Occipital lobe (tissue), 2 donors: ENCODE data around the gene CLTA. TPM values are rescaled to one million over a fixed set of nuclear protein-coding genes. Genes with fewer than 3 reads are reported as not detected.

Source experiments
- DNase-seq: peaks from one replicate; lab custom pipeline; 2025; lab: John Stamatoyannopoulos, UW
- total RNA-seq: library from RNA; depleted of rRNA; stranded (reverse); fragments of >200 nt; gene quantifications from one replicate; pipeline ENCODE4 v1.2.3, GENCODE V29; 2014

CLTA gene
- total RNA-seq, 1 donor from 2014 or later = 116 TPM

DNA sequence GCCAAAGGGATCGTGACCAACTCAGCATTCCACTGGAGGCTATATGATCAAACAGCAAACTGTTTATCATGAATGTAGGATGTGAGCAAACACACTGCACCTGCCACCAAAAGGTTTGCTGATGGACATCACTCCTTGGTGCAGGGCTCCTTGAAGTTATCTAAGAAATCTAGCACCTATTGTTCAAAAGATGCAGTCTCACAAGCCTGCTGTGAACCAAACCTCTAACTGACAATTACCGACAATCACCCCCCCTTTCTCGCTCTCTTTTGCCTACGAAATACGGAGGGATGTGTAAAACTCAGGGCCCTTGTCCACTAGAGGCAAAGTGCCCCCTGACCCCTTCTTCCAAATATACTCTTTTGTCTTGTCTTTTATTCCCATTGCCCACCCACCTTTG is 2.5 kb upstream of the CLTA start:
- no peak for DNase-seq

DNA sequence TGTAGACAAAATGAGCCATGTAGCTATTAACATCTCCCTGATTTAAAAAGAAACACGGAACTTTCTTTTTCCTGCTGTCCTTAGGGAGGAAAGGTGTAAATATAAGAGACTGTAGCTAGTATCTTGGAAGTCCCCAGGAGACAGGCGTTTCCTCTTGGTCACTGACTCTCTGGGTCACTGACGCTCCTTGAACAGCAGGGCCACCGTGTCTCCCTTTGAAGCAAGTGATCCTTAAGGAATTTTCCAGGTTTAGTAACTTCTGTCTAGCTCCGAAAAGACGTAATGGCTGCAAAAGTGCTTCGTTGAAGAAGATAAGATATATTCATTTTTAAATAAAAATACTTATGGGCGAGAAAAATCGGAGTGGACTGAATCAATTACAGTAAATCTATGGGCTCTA is 745 bp upstream of the CLTA start:
- no peak for DNase-seq

GRCh38 chr9:36191290-36191645 is 547 bp downstream of the CLTA start:
- no peak for DNase-seq

GRCh38 chr9:36191686-36192085 is 965 bp downstream of the CLTA start:
- DNase-seq = no peak

DNA sequence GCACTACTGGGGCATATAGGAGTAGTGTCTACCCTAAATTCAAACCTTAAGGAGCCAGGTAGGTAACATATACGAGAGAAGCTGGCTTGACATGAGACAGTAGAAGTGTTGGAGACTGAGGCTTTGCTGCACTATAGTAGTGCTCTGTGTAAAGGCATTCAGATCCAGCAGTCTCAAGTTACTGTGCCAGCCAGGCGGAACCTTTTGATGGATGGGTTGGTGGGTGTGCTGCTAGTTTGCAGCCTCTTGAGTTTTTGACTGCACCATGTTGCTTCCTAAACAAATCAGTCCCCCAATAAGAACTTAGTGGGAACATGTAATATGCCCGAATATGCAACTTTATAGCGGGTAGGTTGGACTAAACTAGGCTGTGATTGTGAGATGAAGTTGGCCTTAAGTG is 1.5 kb downstream of the CLTA start:
- no peak for DNase-seq

GRCh38 chr9:36193023-36193422 is 2.3 kb downstream of the CLTA start:
- DNase-seq = no peak

GRCh38 chr9:36194326-36195000 is 3.7 kb downstream of the CLTA start:
- no peak for DNase-seq

- DNase-seq = no peak
These were observed 14.3 kb downstream of the CLTA start for GRCh38 chr9:36204906-36205547.

DNA sequence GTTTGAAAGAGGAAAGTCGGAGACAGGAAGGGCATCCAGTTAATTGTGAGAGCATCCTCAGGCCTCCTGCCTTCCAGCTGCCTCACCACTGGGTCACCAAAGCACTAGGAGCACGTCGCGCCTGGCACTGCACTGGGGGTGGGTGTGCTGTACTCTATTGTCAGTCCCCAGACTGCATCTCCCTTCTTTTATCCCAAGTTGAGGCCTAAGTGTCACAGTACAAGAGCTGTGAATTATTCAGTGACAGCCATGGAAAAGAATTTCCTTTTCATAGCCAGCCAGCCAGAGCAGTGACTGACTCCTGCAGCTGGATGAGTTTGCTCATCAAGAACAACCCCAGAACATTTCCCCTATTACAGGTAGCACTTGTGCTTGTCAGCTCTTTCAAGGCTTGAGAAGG is 16.3 kb downstream of the CLTA start:
- peak; percentile 44 for DNase-seq

DNA sequence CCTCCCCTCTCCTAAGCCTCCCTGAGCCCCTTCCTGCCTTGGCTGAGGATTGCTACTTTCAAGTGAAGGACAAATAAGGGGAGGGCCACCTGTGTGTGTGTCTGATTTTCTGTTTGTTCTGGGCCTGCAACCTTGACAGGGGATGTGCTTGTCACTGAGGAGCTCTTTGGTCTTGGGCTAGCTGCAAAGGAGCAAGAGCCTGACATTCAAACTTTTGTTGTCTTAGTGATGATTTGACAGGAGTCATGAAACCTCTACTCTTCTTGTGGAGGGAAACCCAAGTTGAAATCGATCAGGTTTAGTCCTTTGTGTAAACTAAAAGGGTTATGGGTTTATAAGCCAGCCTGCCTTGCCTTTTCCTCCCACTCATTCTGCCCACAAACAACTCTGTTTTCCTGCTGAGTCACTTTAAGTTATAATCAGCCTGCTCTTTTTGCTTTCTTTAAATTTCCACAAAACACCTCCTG is 16.9 kb downstream of the CLTA start:
- no peak for DNase-seq

DNA sequence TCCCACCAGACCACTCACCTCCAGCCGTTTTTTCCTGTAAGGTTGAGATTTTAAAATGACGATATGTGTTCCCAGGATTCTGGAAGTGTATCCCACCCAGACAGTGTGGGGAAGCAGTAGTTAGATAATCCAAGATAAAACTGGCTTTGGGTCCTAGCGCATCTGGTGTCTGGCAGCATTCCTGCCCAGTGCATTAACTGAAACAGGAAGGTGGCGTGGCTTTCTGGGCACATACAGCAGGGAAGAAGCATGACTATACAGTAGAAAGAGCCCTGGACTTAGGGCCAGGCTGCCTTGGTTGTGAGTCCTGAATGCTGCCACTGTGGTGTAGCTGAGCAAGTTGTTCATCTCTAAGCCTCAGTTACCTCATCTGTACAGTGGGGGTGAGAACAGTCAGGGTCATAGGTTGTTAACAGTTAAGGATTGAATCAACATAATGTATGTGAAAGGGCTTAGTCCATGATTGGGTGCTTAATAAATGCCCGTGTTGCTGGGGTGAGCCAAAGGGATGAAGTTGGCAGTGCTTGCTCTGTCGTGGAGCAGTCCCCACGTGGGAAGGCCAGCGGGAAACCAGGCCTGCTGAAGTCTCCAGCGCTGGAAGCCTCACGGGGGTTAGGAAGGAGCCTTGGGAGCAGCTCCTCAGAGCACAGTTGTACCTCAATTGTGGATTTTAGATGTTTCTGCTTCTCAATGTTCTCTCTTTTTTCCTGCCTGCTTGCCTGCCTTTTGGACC is 18.0 kb downstream of the CLTA start:
- DNase-seq = no peak

DNA sequence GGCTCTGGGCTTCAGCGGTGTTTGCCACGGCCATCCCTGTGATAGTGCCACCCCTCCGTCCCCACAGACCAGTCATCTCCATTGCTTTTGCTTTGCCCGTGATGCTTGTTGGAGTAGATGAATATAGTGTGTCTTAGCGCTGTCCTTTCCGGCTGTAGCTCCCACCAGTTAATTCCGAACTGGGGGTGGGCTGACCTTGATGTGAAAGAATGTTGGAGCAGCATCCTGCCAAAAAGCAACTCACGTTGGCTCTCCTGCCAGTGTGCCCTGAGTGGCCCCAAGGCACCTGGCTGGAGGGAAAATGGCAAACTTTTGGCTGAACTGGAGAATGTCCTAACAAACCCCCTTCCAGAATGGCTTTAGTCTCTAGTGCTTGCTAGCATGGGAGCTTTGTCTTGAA is 20.0 kb downstream of the CLTA start:
- DNase-seq = no peak

DNA sequence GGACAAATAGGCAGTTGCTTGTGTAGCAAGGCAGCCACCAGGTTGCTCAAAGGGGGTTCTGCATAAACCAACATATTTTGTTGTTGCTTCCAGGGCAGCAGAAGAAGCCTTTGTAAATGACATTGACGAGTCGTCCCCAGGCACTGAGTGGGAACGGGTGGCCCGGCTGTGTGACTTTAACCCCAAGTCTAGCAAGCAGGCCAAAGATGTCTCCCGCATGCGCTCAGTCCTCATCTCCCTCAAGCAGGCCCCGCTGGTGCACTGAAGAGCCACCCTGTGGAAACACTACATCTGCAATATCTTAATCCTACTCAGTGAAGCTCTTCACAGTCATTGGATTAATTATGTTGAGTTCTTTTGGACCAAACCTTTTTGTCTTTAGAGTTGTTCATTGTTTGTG is 20.8 kb downstream of the CLTA start:
- no peak for DNase-seq

DNA sequence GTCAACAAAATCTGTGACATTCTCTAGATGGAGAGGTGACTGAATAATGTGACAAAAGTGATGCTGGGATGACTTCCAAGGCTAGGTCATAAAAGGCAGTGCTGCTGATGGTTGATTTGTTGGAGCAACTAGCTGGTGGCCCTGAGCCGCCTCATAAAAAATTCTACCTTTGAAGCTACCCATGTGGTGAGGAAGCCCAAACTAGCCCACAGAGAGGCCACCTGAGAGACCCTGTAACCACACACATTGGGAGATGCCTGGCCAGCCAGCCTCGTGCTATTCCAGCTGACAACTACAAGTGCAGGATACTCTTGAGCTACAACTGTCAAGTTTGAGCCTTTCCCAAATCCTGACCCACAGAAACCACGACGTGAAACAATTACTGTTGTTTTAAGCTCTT is 22.7 kb downstream of the CLTA start:
- no peak for DNase-seq

- no peak for DNase-seq
These were observed 23.3 kb downstream of the CLTA start for GRCh38 chr9:36213989-36214388.

GRCh38 chr9:36214571-36214970 is 23.9 kb downstream of the CLTA start:
- DNase-seq = no peak

- DNase-seq = no peak
These were observed 26.7 kb downstream of the CLTA start for GRCh38 chr9:36217256-36217968.

DNA sequence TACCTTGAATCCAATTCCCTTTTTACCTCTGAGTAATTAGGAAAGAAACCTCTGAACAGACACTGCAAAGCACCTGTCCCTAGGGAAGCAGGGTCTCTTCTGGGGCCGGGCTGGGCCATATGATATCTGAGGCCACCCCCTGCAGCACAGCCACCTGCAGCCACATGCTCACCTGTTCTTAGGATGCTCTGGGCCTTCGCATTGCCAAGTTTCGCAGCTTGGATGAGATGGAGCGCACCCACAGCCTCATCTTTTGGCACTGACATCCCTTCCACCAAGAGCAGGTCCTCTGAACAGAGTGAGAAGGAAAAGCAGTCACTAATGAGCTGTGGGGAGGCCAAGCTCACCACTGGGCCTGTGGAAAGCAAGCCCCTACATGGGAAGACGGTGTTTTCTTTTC is 27.3 kb downstream of the CLTA start:
- DNase-seq = no peak

GRCh38 chr9:36218411-36218901 is 27.7 kb downstream of the CLTA start:
- DNase-seq = peak; percentile 63

DNA sequence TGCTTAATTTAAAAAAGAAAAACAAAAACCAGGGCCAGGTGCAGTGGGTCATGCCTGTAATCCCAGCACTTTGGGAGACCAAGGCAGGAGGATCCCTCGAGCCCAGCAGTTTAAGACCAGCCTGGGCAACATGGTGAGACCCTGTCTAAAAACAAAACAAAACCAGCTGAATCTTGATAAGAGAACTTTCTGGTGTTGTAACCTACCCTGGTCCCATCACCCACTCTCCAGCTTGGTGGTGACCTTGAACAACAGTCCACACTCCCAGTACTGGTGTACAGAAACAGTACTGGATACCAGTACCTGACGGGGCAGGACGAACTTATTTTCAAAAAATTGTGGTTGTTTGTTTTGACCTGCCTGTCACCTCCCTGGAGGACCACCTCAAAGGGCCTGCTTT is 30.9 kb downstream of the CLTA start:
- DNase-seq = no peak

DNA sequence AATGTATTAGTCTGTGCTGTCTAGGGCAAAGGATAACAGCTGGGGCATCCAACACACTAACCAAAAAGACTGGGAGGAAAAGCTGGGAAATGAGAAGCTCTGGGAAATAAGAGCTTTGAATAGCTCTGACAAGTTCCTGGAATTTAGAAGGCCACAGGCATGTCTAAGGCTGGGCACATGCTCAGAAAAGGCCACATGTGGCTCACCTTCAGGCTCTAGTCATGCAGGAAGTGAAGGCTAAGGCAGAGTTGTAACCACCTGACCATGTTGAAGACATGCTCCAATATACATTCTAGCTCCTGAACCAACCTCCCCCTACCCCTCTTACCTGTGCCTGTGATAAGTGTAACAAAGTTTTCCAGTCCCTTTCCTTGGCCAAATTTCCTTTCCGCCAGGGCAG is 31.7 kb downstream of the CLTA start:
- no peak for DNase-seq

GRCh38 chr9:36237230-36237629 is 46.5 kb downstream of the CLTA start:
- no peak for DNase-seq
